Gastroesophageal sphincter (tissue), 3 donors: ENCODE data around the gene SLC35D2.

Experiments
- POLR2A ChIP-seq, 2 donors: fragments of 450-650 bp; IDR thresholded peaks; one replicate each; pipeline ENCODE4 v1.6.1; 2017; ENCODE audit warnings: antibody characterized with exemption in 2 of 2, mild to moderate bottlenecking in 2 of 2, moderate library complexity in 1 of 2
- POLR2AphosphoS5 ChIP-seq: sonication (generic); formaldehyde crosslinking; IDR thresholded peaks from one replicate; pipeline ENCODE4 v1.6.1; 2017; ENCODE audit warnings: antibody characterized with exemption
- TF ChIP-seq, protein P1 (sequence below), 4 experiments: fragments of 200-600 bp in 2 of 4; fragments of 450-650 bp in 2 of 4; sonication (generic) in 1 of 4; IDR thresholded peaks; one replicate each; pipeline ENCODE4 v1.5.1; 2017 to 2019; ENCODE audit warnings: antibody characterized with exemption in 4 of 4, mild to moderate bottlenecking in 2 of 4, moderate library complexity in 2 of 4

DNA sequence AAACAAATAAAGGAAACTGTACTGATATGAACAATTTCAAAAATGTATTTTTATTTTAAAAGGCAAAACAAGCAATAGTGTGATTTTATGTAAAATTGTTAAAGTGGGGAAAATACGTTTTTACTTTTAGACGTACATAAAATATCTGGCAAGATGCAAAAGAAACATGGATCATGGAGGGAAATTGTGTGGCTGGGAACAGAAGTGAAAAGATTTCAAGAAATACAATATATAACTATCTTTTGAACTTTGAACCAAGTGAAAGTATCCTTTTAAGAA, 36.1 kb upstream of the SLC35D2 start:
- TF ChIP-seq, protein P1, sequence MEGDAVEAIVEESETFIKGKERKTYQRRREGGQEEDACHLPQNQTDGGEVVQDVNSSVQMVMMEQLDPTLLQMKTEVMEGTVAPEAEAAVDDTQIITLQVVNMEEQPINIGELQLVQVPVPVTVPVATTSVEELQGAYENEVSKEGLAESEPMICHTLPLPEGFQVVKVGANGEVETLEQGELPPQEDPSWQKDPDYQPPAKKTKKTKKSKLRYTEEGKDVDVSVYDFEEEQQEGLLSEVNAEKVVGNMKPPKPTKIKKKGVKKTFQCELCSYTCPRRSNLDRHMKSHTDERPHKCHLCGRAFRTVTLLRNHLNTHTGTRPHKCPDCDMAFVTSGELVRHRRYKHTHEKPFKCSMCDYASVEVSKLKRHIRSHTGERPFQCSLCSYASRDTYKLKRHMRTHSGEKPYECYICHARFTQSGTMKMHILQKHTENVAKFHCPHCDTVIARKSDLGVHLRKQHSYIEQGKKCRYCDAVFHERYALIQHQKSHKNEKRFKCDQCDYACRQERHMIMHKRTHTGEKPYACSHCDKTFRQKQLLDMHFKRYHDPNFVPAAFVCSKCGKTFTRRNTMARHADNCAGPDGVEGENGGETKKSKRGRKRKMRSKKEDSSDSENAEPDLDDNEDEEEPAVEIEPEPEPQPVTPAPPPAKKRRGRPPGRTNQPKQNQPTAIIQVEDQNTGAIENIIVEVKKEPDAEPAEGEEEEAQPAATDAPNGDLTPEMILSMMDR (IDR thresholded peaks at IDR 0.05) = no peak
- TF ChIP-seq POLR2AphosphoS5 = no peak
- no peak for TF ChIP-seq POLR2A (IDR thresholded peaks at IDR 0.05)
